HepG2 (cell line): ENCODE data around the gene CRIP1. TPM values are rescaled to one million over a fixed set of nuclear protein-coding genes. Genes with fewer than 3 reads are reported as not detected.
A peak's percentile ranks its signal among the peaks of the same experiment; 100 is the strongest.

Experiments used
- ATAC-seq: fragments of 200-7000 bp; cut with Tn5 transposase; 3 replicates; pipeline ENCODE4 v1.9.1; 2020; ENCODE audit warnings: mild to moderate bottlenecking, moderate library complexity
- BruUV-seq: library from RNA; stranded (reverse); fragments of 400-500 nt; replicated peaks from 2 replicates; lab custom pipeline; 2021; lab: Mats Ljungman, UMichigan
- CTCF ChIA-PET: fragments of 300-600 bp; formaldehyde crosslinking; extraction: SDS; loops from one replicate; lab custom pipeline; 2021; ENCODE audit warnings: low total read pairs, inconsistent platforms, low intra/inter-chr PET ratio; lab: Yijun Ruan, JAX
- POLR2A ChIA-PET: fragments of 350-600 bp; sonication (Branson Sonifier 250); formaldehyde crosslinking; loops from one replicate; lab custom pipeline; 2020; ENCODE audit warnings: antibody characterized with exemption, inconsistent platforms; lab: Yijun Ruan, JAX
- DNase-seq: peaks from one replicate; pipeline ENCODE4 v3.0.0-alpha.2; 2015; ENCODE audit warnings: low spot score
- FAIRE-seq: peaks from 3 replicates; lab custom pipeline; 2011; peaks lifted over from hg19 to GRCh38; lab: Jason Lieb, UNC
- H2AFZ ChIP-seq: one replicate; pipeline ENCODE4 v1.6.1; 2011; ENCODE audit warnings: low read length, inconsistent platforms
- H3K27ac ChIP-seq: fragments of 300-600 bp; 3 replicates; pipeline ENCODE4 v1.8.0; 2011; ENCODE audit warnings: mixed run types, mild to moderate bottlenecking, mixed read lengths, low read length, inconsistent platforms; ENCODE audit not compliant: insufficient read depth; ENCODE audit errors: extremely low read length
- H3K27me3 ChIP-seq, 2 experiments: fragments of 200-600 bp in 1 of 2; 2 replicates in 1 of 2; 3 replicates in 1 of 2; pipeline versions ENCODE4 v1.6.0 to v1.8.0; 2011; ENCODE audit warnings: low read length in 2 of 2, mild to moderate bottlenecking in 2 of 2, moderate library complexity in 2 of 2, inconsistent platforms in 1 of 2; ENCODE audit not compliant: insufficient read depth in 2 of 2, control insufficient read depth in 1 of 2
- H3K36me3 ChIP-seq, 2 experiments: fragments of 200-600 bp in 1 of 2; replicated peaks in 1 of 2; 2 replicates in 1 of 2; 3 replicates in 1 of 2; pipeline versions ENCODE4 v1.5.1 to v1.8.0; 2011; ENCODE audit warnings: low read length in 2 of 2, inconsistent platforms in 1 of 2; ENCODE audit not compliant: insufficient read depth in 2 of 2, control insufficient read depth in 1 of 2
- H3K4me1 ChIP-seq: 2 replicates; pipeline ENCODE4 v1.5.1; 2012; ENCODE audit warnings: low read length, inconsistent platforms; ENCODE audit not compliant: insufficient read depth
- H3K4me2 ChIP-seq: 2 replicates; pipeline ENCODE4 v1.6.0; 2011; ENCODE audit warnings: low read depth, low read length, inconsistent platforms
- H3K4me3 ChIP-seq, 3 experiments: fragments of 200-600 bp in 1 of 3; sonication (generic), shearing (Covaris generic) in 1 of 3; replicated peaks in 1 of 3; 2 replicates each; pipeline ENCODE4 v1.5.1; 2011 to 2016; ENCODE audit warnings: low read length in 3 of 3, inconsistent platforms in 2 of 3, low read depth in 2 of 3, mild to moderate bottlenecking in 2 of 3, control low read depth in 1 of 3, mixed read lengths in 1 of 3; ENCODE audit not compliant: insufficient read depth in 1 of 3
- H3K79me2 ChIP-seq: one replicate; pipeline ENCODE4 v1.6.1; 2011; ENCODE audit warnings: low read length, inconsistent platforms; ENCODE audit not compliant: insufficient read depth
- H3K9ac ChIP-seq: 2 replicates; pipeline ENCODE4 v1.6.0; 2011; ENCODE audit warnings: mild to moderate bottlenecking, low read depth, low read length, inconsistent platforms; ENCODE audit not compliant: insufficient read depth
- H3K9me3 ChIP-seq: 2 replicates; pipeline ENCODE4 v1.5.1; 2012; ENCODE audit warnings: mild to moderate bottlenecking, low read length
- H4K20me1 ChIP-seq: 2 replicates; pipeline ENCODE4 v1.6.0; 2011; ENCODE audit warnings: inconsistent platforms, mild to moderate bottlenecking, low read length, moderate library complexity; ENCODE audit not compliant: insufficient read depth
- CTCF ChIP-seq: sonication (generic); formaldehyde crosslinking; IDR thresholded peaks from 2 replicates; pipeline ENCODE4 v1.5.0; 2020; ENCODE audit warnings: mild to moderate bottlenecking, missing genetic modification reagents, moderate library complexity
- HDAC1 ChIP-seq: sonication (generic); formaldehyde crosslinking; IDR thresholded peaks from 2 replicates; pipeline ENCODE4 v1.5.1; 2020; ENCODE audit warnings: mild to moderate bottlenecking, missing genetic modification reagents
- MXI1 ChIP-seq: IDR thresholded peaks from 3 replicates; pipeline ENCODE4 v1.6.1; 2012; ENCODE audit warnings: low read depth, low read length, inconsistent platforms, borderline replicate concordance
- POLR2G ChIP-seq: fragments of 200-400 bp; formaldehyde crosslinking; IDR thresholded peaks from 2 replicates; pipeline ENCODE4 v1.6.1; 2018; ENCODE audit warnings: mild to moderate bottlenecking, low read depth, low read length, moderate library complexity
- RFX3 ChIP-seq: IDR thresholded peaks from 2 replicates; pipeline ENCODE4 v1.6.1; 2016; ENCODE audit warnings: missing biosample characterization, missing genetic modification reagents
- SAP130 ChIP-seq: IDR thresholded peaks from 2 replicates; pipeline ENCODE4 v1.6.1; 2016; ENCODE audit warnings: low read depth
- SP4 ChIP-seq: sonication (generic); formaldehyde crosslinking; IDR thresholded peaks from 2 replicates; pipeline ENCODE4 v1.8.1; 2023; ENCODE audit warnings: mild to moderate bottlenecking, missing genetic modification reagents
- THAP9 ChIP-seq: sonication (generic); formaldehyde crosslinking; IDR thresholded peaks from 2 replicates; pipeline ENCODE4; 2020; ENCODE audit warnings: missing genetic modification reagents, mild to moderate bottlenecking, borderline replicate concordance
- ZNF281 ChIP-seq: sonication (generic); formaldehyde crosslinking; IDR thresholded peaks from 2 replicates; pipeline ENCODE4 v1.4.0; 2020; ENCODE audit warnings: missing genetic modification reagents, borderline replicate concordance
- WGBS: methylation state at CpG from one replicate; pipeline ENCODE4 v1.1.6; 2017; ENCODE audit warnings: low lambda C conversion rate; 5-methylcytosine and 5-hydroxymethylcytosine counted together
- in situ Hi-C: cut with HindIII; loops from 2 replicates; pipeline ENCODE4 v1.10.0; 2017; ENCODE audit warnings: low pct_unique_long_range_greater_than_20kb; ENCODE audit not compliant: extremely low pct_ligation_motif_present
- intact Hi-C: fragments of 100-400 bp; cut with micrococcal nuclease; formaldehyde crosslinking; loops from one replicate; pipeline ENCODE4 v1.10.0; 2022; ENCODE audit not compliant: unreplicated experiment
- polyA plus RNA-seq, 8 experiments: library from polyadenylated mRNA; depleted of rRNA in 3 of 8; stranded (reverse) in 7 of 8; unstranded in 1 of 8; fragments of >200 nt; fragmentation: Illumina TruSeq in 4 of 8; extraction: Trizol in 4 of 8; gene quantifications; 2 replicates each; pipeline versions ENCODE4 v1.2.1 to v1.2.3, GENCODE V29; 2011 to 2016; ENCODE audit warnings: low read depth in 4 of 8, missing spikeins in 1 of 8, mixed read lengths in 1 of 8; ENCODE audit not compliant: insufficient read depth in 1 of 8
- total RNA-seq, 5 experiments: library from RNA; depleted of rRNA; stranded (reverse); fragments of >200 nt; fragmentation: Illumina TruSeq; extraction: Trizol; gene quantifications; 2 replicates each; pipeline ENCODE4 v1.2.3, GENCODE V29; 2016; ENCODE audit warnings: low read depth in 1 of 5

Gene CRIP1
- total and polyA plus RNA-seq, 2 of the 13 experiments (the other 11 are each of a cell fraction or from before 2014, with no cell fraction given), result 53.9 to 59.5 TPM

GRCh38 chr14:105525861-105526775 lies 39.4 kb downstream of the CRIP1 start, which contains the start of gene TMEM121:
TSS of gene TMEM121 (plus strand) at chr14:105526583. CDS start at chr14:105528835, 2,252 bp downstream.
- H3K79me2 ChIP-seq, result no peaks in the 10 kb centered on the region
- 0 out of 5 replicates have a peak, but pooled peaks cover 0 to 6% of the 10 kb centered on the region in 2 experiments for H3K36me3 ChIP-seq
- H3K27me3 ChIP-seq, result peaks cover 0 to 11% of the 10 kb centered on the region in 2 experiments; a peak in 1 of 5 replicates
- FAIRE-seq, result no peak
- in situ Hi-C loops, result loop anchor here (5.0 kb wide), 2 partner anchors 39 to 104 kb away; partner anchors contain the start of gene CRIP1
- peaks cover 32% of the 10 kb centered on the region for H3K4me1 ChIP-seq
- no peaks in the 10 kb centered on the region for H4K20me1 ChIP-seq
- H3K9ac ChIP-seq, result peak within 1 kb of the TSS; percentile 76
- DNase-seq, result no peak
- peak within 1 kb of the TSS; percentile 51 for H3K27ac ChIP-seq
- intact Hi-C loops, result no loop called here
- no peaks in the 10 kb centered on the region for H3K9me3 ChIP-seq
- CTCF ChIA-PET, result interaction anchor here (4.1 kb wide), 1 partner anchor 45 kb away, joined by 15 read pairs; no protein-coding TSS in a partner anchor
- BruUV-seq, result no TSS peak
- H3K4me3 ChIP-seq, result peak within 1 kb of the TSS; percentile 79 to 89 (median 80)
- POLR2A ChIA-PET, result interaction anchor here (1.0 kb wide), 1 partner anchor 26 kb away, joined by 3 read pairs; no protein-coding TSS in a partner anchor
- H2AFZ ChIP-seq, result no peak within 1 kb of the TSS
- peak; percentile 17 for ATAC-seq
- 0% methylated on average over 1 of the region's 88 CpGs for WGBS
- H3K4me2 ChIP-seq, result peak within 1 kb of the TSS; percentile 85
- no peak for TF ChIP-seq THAP9 (CRISPR knock-in tag)
- peak; percentile 63; the same call in 1 of the 2 replicates for TF ChIP-seq ZNF281 (CRISPR knock-in tag)
- peak; percentile 28; the same call in 1 of the 2 replicates for TF ChIP-seq SAP130 (CRISPR knock-in tag)
- TF ChIP-seq MXI1, result peak; percentile 42; the same call in 1 of the 3 replicates
- 0 out of 2 replicates have a peak, but pooled peaks have one; percentile 31 for TF ChIP-seq RFX3 (CRISPR knock-in tag)
- 0 out of 2 replicates have a peak, but pooled peaks have one; percentile 5 for TF ChIP-seq CTCF (CRISPR knock-in tag)
- TF ChIP-seq SP4, result peak; percentile 60; the same call in 1 of the 2 replicates
- TF ChIP-seq HDAC1 (CRISPR knock-in tag), result 0 out of 2 replicates have a peak, but pooled peaks have one; percentile 23
- TF ChIP-seq POLR2G, result 0 out of 2 replicates have a peak, but pooled peaks have one; percentile 1
